Kasumi-1 (cell line): ENCODE measurements around the gene UVRAG.
"Not testable (repeated sequence)": the region's sequence is repeated elsewhere in the genome, so short reads cannot be mapped to it uniquely, and the experiment has no call there.

Source experiments
- DNase-seq, 2 experiments: peaks; one replicate each; lab custom pipeline; 2025; lab: John Stamatoyannopoulos, UW

Gene UVRAG

GRCh38 chr11:76025068-76025467 is 210.1 kb downstream of the UVRAG start:
- DNase-seq: no peak

GRCh38 chr11:76025817-76026216 is 210.8 kb downstream of the UVRAG start:
- no peak for DNase-seq

- no peak for DNase-seq
These were observed 211.3 kb downstream of the UVRAG start for GRCh38 chr11:76026281-76026680.

- DNase-seq: no peak
These were observed 211.9 kb downstream of the UVRAG start for GRCh38 chr11:76026862-76027261.

GRCh38 chr11:76030286-76030685 is 215.3 kb downstream of the UVRAG start:
- DNase-seq: no peak

- DNase-seq: no peak
These were observed 216.1 kb downstream of the UVRAG start for GRCh38 chr11:76030968-76031590.

GRCh38 chr11:76033699-76034098 is 218.7 kb downstream of the UVRAG start:
- DNase-seq: no peak

- DNase-seq: no peak
These were observed 220.0 kb downstream of the UVRAG start for GRCh38 chr11:76035020-76035419.

- DNase-seq: no peak
These were observed 223.6 kb downstream of the UVRAG start for GRCh38 chr11:76038608-76039007.

GRCh38 chr11:76041208-76041607 is 226.2 kb downstream of the UVRAG start:
- DNase-seq: no peak

GRCh38 chr11:76044750-76045320 is 229.8 kb downstream of the UVRAG start:
- no peak for DNase-seq

- no peak for DNase-seq
These were observed 232.2 kb downstream of the UVRAG start for GRCh38 chr11:76047231-76047630.

GRCh38 chr11:76047766-76048165 is 232.8 kb downstream of the UVRAG start:
- DNase-seq: no peak

GRCh38 chr11:76048763-76049162 is 233.8 kb downstream of the UVRAG start:
- peak in 1 of 2 experiments; percentile 7 for DNase-seq

GRCh38 chr11:76049511-76049910 is 234.5 kb downstream of the UVRAG start:
- DNase-seq: no peak

- no peak for DNase-seq
These were observed 236.9 kb downstream of the UVRAG start for GRCh38 chr11:76051937-76052336.

GRCh38 chr11:76054330-76054729 is 239.3 kb downstream of the UVRAG start:
- DNase-seq: no peak

- no peak for DNase-seq
These were observed 241.9 kb downstream of the UVRAG start for GRCh38 chr11:76056876-76057275.

- not testable (repeated sequence) for DNase-seq
These were observed 245.5 kb downstream of the UVRAG start for GRCh38 chr11:76060475-76061036.

- DNase-seq: no peak
These were observed 247.7 kb downstream of the UVRAG start for GRCh38 chr11:76062733-76063132.

GRCh38 chr11:76064192-76064591 is 249.2 kb downstream of the UVRAG start:
- no peak for DNase-seq

- no peak for DNase-seq
These were observed 252.1 kb downstream of the UVRAG start for GRCh38 chr11:76067099-76067498.

- DNase-seq: no peak
These were observed 254.0 kb downstream of the UVRAG start for GRCh38 chr11:76069001-76069400.

- DNase-seq: peak; percentile 7 to 8
These were observed 256.1 kb downstream of the UVRAG start for GRCh38 chr11:76071090-76071489.
